Iris pigment epithelial cell (primary cell): Measurements from ENCODE around the gene RGS6.

Experiments
- DNase-seq: peaks from one replicate; pipeline ENCODE4 v3.0.0-alpha.2; 2011; ENCODE audit warnings: low read depth

Gene RGS6

GRCh38 chr14:71947947-71948500 is 15.8 kb downstream of the RGS6 start:
- no peak for DNase-seq

GRCh38 chr14:71952381-71953363 is 20.4 kb downstream of the RGS6 start:
- DNase-seq = no peak

GRCh38 chr14:71956920-71957563 is 24.8 kb downstream of the RGS6 start:
- no peak for DNase-seq

GRCh38 chr14:71959055-71959454 is 26.8 kb downstream of the RGS6 start:
- DNase-seq = no peak

- DNase-seq = no peak
These were observed 28.5 kb downstream of the RGS6 start for GRCh38 chr14:71960494-71961353.

- DNase-seq = no peak
These were observed 29.7 kb downstream of the RGS6 start for GRCh38 chr14:71961972-71962371.

GRCh38 chr14:71964716-71965115 is 32.5 kb downstream of the RGS6 start:
- no peak for DNase-seq

GRCh38 chr14:71966528-71966927 is 34.3 kb downstream of the RGS6 start:
- DNase-seq = no peak

GRCh38 chr14:71967704-71968103 is 35.5 kb downstream of the RGS6 start:
- no peak for DNase-seq

- no peak for DNase-seq
These were observed 38.0 kb downstream of the RGS6 start for GRCh38 chr14:71970272-71970671.

GRCh38 chr14:71985538-71986189 is 53.4 kb downstream of the RGS6 start:
- DNase-seq = peak; percentile 1

- no peak for DNase-seq
These were observed 56.2 kb downstream of the RGS6 start for GRCh38 chr14:71988476-71988875.

GRCh38 chr14:71988939-71989338 is 56.7 kb downstream of the RGS6 start:
- no peak for DNase-seq

GRCh38 chr14:71994416-71994815 is 62.2 kb downstream of the RGS6 start:
- DNase-seq = no peak

GRCh38 chr14:71995741-71996140 is 63.5 kb downstream of the RGS6 start:
- DNase-seq = no peak

GRCh38 chr14:71996610-71997009 is 64.4 kb downstream of the RGS6 start:
- no peak for DNase-seq

- DNase-seq = no peak
These were observed 68.7 kb downstream of the RGS6 start for GRCh38 chr14:72000907-72001306.

GRCh38 chr14:72002731-72003130 is 70.5 kb downstream of the RGS6 start:
- no peak for DNase-seq

GRCh38 chr14:72008666-72009065 is 76.4 kb downstream of the RGS6 start:
- DNase-seq = no peak

GRCh38 chr14:72010474-72010873 is 78.2 kb downstream of the RGS6 start:
- DNase-seq = no peak

- no peak for DNase-seq
These were observed 81.6 kb downstream of the RGS6 start for GRCh38 chr14:72013721-72014345.
